Measurements from ENCODE around the gene SEC14L1.
"Not testable (repeated sequence)": the region's sequence is repeated elsewhere in the genome, so short reads cannot be mapped to it uniquely, and the experiment has no call there.

DNA sequence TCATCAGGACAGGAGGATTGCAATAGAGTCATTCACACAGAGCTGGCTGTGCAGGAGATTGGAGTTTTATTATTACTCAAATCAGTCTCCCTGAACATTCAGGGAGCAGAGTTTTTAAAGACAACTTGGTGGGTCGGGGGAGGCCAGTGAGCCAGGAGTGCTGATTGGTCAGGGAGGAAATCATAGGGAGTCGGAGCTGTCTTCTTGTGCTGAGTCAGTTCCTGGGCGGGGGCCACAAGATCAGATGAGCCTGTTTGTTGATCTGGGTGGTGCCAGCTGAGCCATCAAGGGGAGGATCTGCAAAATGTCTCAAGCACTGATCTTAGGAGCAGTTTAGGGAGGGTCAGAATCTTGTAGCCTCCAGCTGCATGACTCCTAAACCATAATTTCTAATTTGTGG is 2.9 kb upstream of the SEC14L1 start:
- TF ChIP-seq RXRA, YY1 (IDR thresholded peaks at IDR 0.05): not testable (repeated sequence)
